Natural killer cell treated with Interleukin-12 subunit alpha and Interleukin-12 subunit beta and Interleukin-15 and Interleukin-18, amount 100 ng/mL, for 72 hours (primary cell): ENCODE data around the gene SGPP2. TPM values are rescaled to one million over a fixed set of nuclear protein-coding genes. Genes with fewer than 3 reads are reported as not detected.

ENCODE experiments used
- ATAC-seq, 2 donors: fragments of 150-1000 bp; cut with Tn5 transposase in 1 of 2; sonication (Bioruptor Pico), chemical (Tn5 transposase) in 1 of 2; 2 replicates each; pipeline ENCODE4 v1.10.0; 2021
- DNase-seq: peaks from one replicate; pipeline ENCODE4 v3.0.0; 2022; ENCODE audit warnings: low spot score
- H3K27ac Mint-ChIP-seq, 2 donors: 1 replicate in 1 of 2; 2 replicates in 1 of 2; pipeline ENCODE4 v1.8.0; 2022; ENCODE audit warnings: mixed read lengths in 2 of 2, mild to moderate bottlenecking in 1 of 2, moderate library complexity in 1 of 2
- H3K27me3 Mint-ChIP-seq, 2 donors: 1 replicate in 1 of 2; 2 replicates in 1 of 2; pipeline ENCODE4 v1.8.0; 2022; ENCODE audit warnings: mixed read lengths in 2 of 2
- H3K36me3 Mint-ChIP-seq: one replicate; pipeline ENCODE4 v1.8.0; 2022; ENCODE audit warnings: mixed read lengths
- H3K4me1 Mint-ChIP-seq, 2 donors: 1 replicate in 1 of 2; 2 replicates in 1 of 2; pipeline ENCODE4 v1.8.0; 2022; ENCODE audit warnings: low read depth in 2 of 2, mixed read lengths in 2 of 2, mild to moderate bottlenecking in 1 of 2
- H3K4me3 Mint-ChIP-seq: one replicate; pipeline ENCODE4 v1.8.0; 2022; ENCODE audit warnings: mixed read lengths
- H3K9me3 Mint-ChIP-seq: 2 replicates; pipeline ENCODE4 v1.8.0; 2022; ENCODE audit warnings: mixed read lengths
- total RNA-seq, 2 donors: library from RNA; stranded (reverse); gene quantifications; one replicate each; pipeline ENCODE4 v1.2.3, GENCODE V29; 2022

The SGPP2 gene
- total RNA-seq, 2 donors from 2014 or later = 0.12 to 0.20 TPM

- H3K4me1 Mint-ChIP-seq = no peaks in the 10 kb centered on the region
- H3K27ac Mint-ChIP-seq = no peak overlapping the region
- peaks cover 4% of the 10 kb centered on the region for H3K36me3 Mint-ChIP-seq
- no peaks in the 10 kb centered on the region for H3K27me3 Mint-ChIP-seq
- H3K4me3 Mint-ChIP-seq = no peak overlapping the region
- no peak for DNase-seq
- H3K9me3 Mint-ChIP-seq = peaks cover 8% of the 10 kb centered on the region
- ATAC-seq = no peak
These were observed 10.9 kb upstream of the SGPP2 start for GRCh38 chr2:222413295-222413911.

DNA sequence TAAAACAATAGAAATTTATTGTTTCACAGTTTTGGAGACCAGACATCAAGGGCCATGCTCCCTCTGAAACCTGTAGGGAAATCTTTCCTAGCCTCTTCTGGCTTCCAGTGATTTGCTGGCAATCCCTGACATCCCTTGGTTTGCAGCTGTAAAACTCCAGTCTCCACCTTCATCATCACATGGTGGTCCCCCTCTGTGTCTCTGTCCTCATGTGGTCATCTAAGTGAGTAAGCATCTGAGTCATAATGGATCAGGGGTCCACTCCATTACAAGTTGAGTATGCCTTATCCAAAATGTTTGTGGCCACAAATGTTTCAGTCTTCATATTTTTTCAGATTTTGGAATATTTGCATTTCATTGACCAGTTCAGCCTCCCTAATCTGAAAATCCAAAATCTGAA, 5.6 kb upstream of the SGPP2 start:
- H3K4me3 Mint-ChIP-seq = no peak overlapping the region
- peaks cover 0 to 3% of the 10 kb centered on the region in 2 donors for H3K4me1 Mint-ChIP-seq
- no peak overlapping the region for H3K27ac Mint-ChIP-seq
- DNase-seq (no peak), ATAC-seq (no peak)
- H3K9me3 Mint-ChIP-seq = peaks cover 8% of the 10 kb centered on the region
- peaks cover 6% of the 10 kb centered on the region for H3K36me3 Mint-ChIP-seq
- H3K27me3 Mint-ChIP-seq = peaks cover 9 to 25% of the 10 kb centered on the region in 2 donors

DNA sequence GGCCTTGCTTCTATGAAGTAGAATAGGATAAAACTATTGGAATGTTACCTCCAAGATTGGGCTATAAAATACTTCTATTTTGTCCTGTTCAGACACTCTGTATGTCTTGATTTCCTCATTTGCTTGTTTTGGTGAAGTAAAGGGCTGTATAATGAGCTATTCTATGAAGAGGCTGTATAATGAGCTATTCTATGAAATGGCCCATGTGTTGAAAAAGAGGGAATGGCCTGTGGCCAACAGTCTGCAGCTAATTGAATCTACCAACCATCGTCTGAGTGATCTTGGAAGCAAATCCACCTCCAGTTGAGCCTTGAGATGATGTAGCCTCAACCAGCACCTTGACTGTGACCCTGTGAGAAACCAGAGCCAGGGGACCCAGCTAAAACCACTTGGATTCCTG, 3.8 kb upstream of the SGPP2 start:
- H3K27me3 Mint-ChIP-seq = peaks cover 16 to 34% of the 10 kb centered on the region in 2 donors
- H3K9me3 Mint-ChIP-seq = peaks cover 8% of the 10 kb centered on the region
- ATAC-seq (no peak), DNase-seq (no peak)
- no peak overlapping the region for H3K27ac Mint-ChIP-seq
- peaks cover 6% of the 10 kb centered on the region for H3K36me3 Mint-ChIP-seq
- no peak overlapping the region for H3K4me3 Mint-ChIP-seq
- H3K4me1 Mint-ChIP-seq = peaks cover 0 to 6% of the 10 kb centered on the region in 2 donors

DNA sequence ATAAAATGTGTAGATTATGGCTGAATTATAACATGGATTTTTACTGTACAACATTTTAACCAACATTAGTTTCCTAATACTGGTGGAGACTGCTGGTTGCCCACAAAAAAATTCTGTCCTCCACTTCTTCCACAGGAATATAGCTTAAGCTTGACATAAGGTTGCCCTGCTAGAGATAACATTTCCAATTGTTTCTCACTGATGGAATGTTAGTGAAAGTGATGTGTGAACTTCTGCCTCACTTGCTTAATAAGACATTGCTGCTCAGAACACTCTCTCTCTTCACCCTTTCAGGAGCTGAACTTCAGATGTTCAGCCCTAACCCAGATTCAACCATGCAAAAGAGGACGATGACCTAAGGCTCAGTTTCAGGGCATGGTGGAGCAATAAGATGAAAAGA, 2.7 kb upstream of the SGPP2 start:
- H3K9me3 Mint-ChIP-seq = no peaks in the 10 kb centered on the region
- ATAC-seq (no peak), DNase-seq (no peak)
- H3K36me3 Mint-ChIP-seq = peaks cover 6% of the 10 kb centered on the region
- H3K4me3 Mint-ChIP-seq = no peak overlapping the region
- H3K27ac Mint-ChIP-seq = no peak overlapping the region
- peaks cover 0 to 6% of the 10 kb centered on the region in 2 donors for H3K4me1 Mint-ChIP-seq
- peaks cover 19 to 45% of the 10 kb centered on the region in 2 donors for H3K27me3 Mint-ChIP-seq

GRCh38 chr2:222423186-222423585, 1.2 kb upstream of the SGPP2 start:
- no peak for DNase-seq
- no peak for ATAC-seq
- H3K36me3 Mint-ChIP-seq = peaks cover 6% of the 10 kb centered on the region
- peaks cover 25 to 56% of the 10 kb centered on the region in 2 donors for H3K27me3 Mint-ChIP-seq
- H3K9me3 Mint-ChIP-seq = no peaks in the 10 kb centered on the region
- H3K4me3 Mint-ChIP-seq = no peak overlapping the region
- peaks cover 0 to 6% of the 10 kb centered on the region in 2 donors for H3K4me1 Mint-ChIP-seq
- H3K27ac Mint-ChIP-seq = no peak overlapping the region

DNA sequence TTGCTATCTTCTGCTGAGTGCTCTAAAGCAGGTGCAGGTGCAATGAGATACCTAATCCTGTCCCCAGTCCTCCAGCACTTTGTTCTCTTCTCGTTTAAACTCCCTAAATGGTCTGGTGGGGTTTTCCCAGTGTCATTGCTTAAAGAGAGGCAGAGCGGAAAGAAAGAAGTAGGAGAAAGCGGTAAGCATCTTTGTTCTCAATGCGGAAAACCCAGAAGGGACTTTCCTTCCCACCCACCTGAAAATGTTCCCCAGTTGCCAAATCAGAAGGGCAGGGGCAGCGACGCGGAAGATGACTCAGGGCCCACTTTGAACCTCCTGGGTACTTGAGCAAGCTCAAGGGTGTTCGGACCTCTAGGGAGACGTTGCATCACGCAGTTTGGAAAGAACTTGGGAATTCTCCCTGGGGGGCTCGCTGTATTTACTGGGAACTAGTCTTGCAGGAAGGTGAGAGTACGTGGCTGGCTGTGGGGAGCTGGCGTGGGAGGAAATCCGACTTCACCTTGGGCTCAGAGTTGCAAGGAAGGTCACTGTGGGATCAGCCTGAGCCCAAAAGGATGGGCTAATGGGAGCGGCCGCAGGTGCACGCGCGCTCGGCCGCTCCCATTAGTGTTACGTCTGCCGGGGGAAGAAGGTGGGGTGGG, 589 bp upstream of the SGPP2 start:
- peaks cover 6% of the 10 kb centered on the region for H3K36me3 Mint-ChIP-seq
- no peaks in the 10 kb centered on the region for H3K9me3 Mint-ChIP-seq
- DNase-seq (no peak), ATAC-seq (peak; percentile 28 to 39)
- H3K27ac Mint-ChIP-seq = peak overlapping the region in 1 of 2 donors; percentile 57
- H3K4me3 Mint-ChIP-seq = no peak overlapping the region
- H3K27me3 Mint-ChIP-seq = peaks cover 25 to 56% of the 10 kb centered on the region in 2 donors
- peaks cover 0 to 6% of the 10 kb centered on the region in 2 donors for H3K4me1 Mint-ChIP-seq

- Mint-ChIP-seq H3K4me1 (peaks cover 0 to 6% of the 10 kb centered on the region in 2 donors), H3K27me3 (peaks cover 25 to 56% of the 10 kb centered on the region in 2 donors), H3K9me3 (no peaks in the 10 kb centered on the region), H3K4me3 (peak overlapping the region; percentile 22), H3K27ac (no peak overlapping the region), H3K36me3 (peaks cover 6% of the 10 kb centered on the region)
- DNase-seq (no peak), ATAC-seq (peak; percentile 15 to 56)
These were observed 657 bp downstream of the SGPP2 start for GRCh38 chr2:222424729-222425671.

- no peak for DNase-seq
- Mint-ChIP-seq H3K9me3 (no peaks in the 10 kb centered on the region), H3K4me3 (no peak overlapping the region), H3K4me1 (peaks cover 0 to 6% of the 10 kb centered on the region in 2 donors), H3K36me3 (peaks cover 6% of the 10 kb centered on the region), H3K27me3 (peaks cover 25 to 41% of the 10 kb centered on the region in 2 donors), H3K27ac (no peak overlapping the region)
- no peak for ATAC-seq
These were observed 3.4 kb downstream of the SGPP2 start for GRCh38 chr2:222427646-222428301.

DNA sequence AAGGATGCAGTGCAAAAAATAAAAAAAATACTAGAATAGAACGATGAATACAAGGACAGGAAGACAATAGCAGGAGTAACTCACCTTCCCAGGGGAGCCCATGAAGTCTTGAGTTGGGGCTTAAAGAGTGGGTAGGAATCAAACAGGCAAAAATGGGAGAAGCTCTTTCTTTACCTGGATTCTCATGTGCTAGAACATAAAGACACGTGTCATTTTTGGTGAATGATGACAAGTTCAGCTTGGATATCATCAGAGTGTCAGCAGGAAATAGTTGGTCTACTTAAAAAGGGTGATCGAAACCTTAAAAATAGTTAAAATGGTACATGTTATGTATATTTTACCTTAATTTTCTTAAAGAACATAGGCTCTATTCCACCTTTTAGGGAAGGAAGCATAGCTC, 5.7 kb downstream of the SGPP2 start:
- H3K36me3 Mint-ChIP-seq = no peaks in the 10 kb centered on the region
- ATAC-seq (no peak), DNase-seq (no peak)
- no peak overlapping the region for H3K4me3 Mint-ChIP-seq
- peaks cover 11 to 27% of the 10 kb centered on the region in 2 donors for H3K27me3 Mint-ChIP-seq
- H3K9me3 Mint-ChIP-seq = no peaks in the 10 kb centered on the region
- no peaks in the 10 kb centered on the region for H3K4me1 Mint-ChIP-seq
- H3K27ac Mint-ChIP-seq = no peak overlapping the region

DNA sequence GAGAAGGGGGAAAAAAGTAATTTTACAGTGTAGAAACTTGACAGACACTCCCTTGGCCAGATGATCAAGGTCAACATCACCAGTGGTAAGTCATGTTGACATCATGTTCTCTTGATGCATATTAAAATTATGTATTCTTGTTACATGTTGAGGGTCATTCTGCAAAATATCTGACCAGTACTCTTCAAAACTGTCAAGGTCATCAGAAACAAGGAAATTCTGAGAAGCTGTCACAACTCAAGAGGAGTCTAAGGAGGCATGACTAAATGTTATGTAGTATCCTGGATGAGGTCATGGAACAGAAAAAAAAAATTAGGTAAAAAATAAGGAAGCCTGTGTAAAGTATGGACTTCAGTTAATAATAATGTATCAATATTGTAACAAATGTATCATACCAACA, 6.3 kb downstream of the SGPP2 start:
- H3K36me3 Mint-ChIP-seq = no peaks in the 10 kb centered on the region
- no peaks in the 10 kb centered on the region for H3K4me1 Mint-ChIP-seq
- H3K27me3 Mint-ChIP-seq = peaks cover 9 to 21% of the 10 kb centered on the region in 2 donors
- DNase-seq (no peak), ATAC-seq (no peak)
- no peak overlapping the region for H3K27ac Mint-ChIP-seq
- H3K9me3 Mint-ChIP-seq = no peaks in the 10 kb centered on the region
- no peak overlapping the region for H3K4me3 Mint-ChIP-seq

DNA sequence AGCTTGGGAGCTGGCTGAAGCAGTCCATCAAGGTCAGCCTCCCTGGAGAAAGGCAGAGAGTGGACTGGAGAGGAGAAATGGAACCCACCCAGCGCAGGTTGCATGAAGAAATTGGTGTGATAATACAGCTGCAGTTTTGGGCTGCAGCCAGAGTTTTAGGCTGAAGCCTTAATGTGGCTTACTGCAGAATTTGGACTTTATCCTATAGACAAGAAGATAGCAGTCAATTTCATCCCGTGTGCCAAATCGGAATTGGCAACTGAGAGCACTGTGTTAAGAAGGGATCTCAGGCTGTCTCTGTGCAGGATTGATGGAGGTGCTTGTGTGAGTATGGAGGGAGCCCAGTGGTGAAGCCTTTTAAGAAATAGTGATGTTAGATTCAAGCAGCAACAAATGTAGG, 7.5 kb downstream of the SGPP2 start:
- Mint-ChIP-seq H3K4me3 (no peak overlapping the region), H3K27me3 (peaks cover 3 to 9% of the 10 kb centered on the region in 2 donors)

GRCh38 chr2:222433332-222434173, 9.2 kb downstream of the SGPP2 start:
- DNase-seq = no peak
- Mint-ChIP-seq H3K27ac (no peak overlapping the region), H3K27me3 (no peaks in the 10 kb centered on the region), H3K4me3 (no peak overlapping the region), H3K4me1 (no peaks in the 10 kb centered on the region), H3K36me3 (no peaks in the 10 kb centered on the region), H3K9me3 (no peaks in the 10 kb centered on the region)
- ATAC-seq = no peak

More for the DNA sequence above, 7.5 kb downstream of the SGPP2 start:
- Mint-ChIP-seq H3K27ac (no peak overlapping the region), H3K36me3 (no peaks in the 10 kb centered on the region), H3K4me1 (no peaks in the 10 kb centered on the region), H3K9me3 (no peaks in the 10 kb centered on the region)
- DNase-seq (no peak), ATAC-seq (no peak)

DNA sequence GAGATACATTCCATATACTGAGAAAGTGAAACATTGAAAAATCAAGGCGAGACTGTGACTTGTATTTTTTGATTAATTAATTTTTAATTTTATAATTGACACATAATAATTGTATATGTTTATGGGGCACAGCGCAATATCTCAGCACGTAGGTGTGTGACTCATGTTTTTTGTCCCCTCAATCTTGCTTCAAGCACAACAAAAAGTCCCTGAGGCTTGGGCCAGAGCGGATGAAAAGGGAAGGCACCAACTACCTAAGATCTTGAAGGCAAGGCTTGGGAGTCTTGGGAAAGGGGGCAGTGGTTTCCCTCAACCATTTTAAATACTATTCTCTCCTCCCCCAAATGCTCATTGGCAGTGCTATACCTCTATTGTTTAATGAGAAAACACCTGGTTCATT, 9.9 kb downstream of the SGPP2 start:
- no peak overlapping the region for H3K4me3 Mint-ChIP-seq
- H3K4me1 Mint-ChIP-seq = no peaks in the 10 kb centered on the region
- no peaks in the 10 kb centered on the region for H3K27me3 Mint-ChIP-seq
- no peaks in the 10 kb centered on the region for H3K9me3 Mint-ChIP-seq
- no peaks in the 10 kb centered on the region for H3K36me3 Mint-ChIP-seq
- H3K27ac Mint-ChIP-seq = no peak overlapping the region
- ATAC-seq (no peak), DNase-seq (no peak)
